Measurements from ENCODE around the gene SHANK2.
A peak's percentile ranks its signal among the peaks of the same experiment; 100 is the strongest.

DNA sequence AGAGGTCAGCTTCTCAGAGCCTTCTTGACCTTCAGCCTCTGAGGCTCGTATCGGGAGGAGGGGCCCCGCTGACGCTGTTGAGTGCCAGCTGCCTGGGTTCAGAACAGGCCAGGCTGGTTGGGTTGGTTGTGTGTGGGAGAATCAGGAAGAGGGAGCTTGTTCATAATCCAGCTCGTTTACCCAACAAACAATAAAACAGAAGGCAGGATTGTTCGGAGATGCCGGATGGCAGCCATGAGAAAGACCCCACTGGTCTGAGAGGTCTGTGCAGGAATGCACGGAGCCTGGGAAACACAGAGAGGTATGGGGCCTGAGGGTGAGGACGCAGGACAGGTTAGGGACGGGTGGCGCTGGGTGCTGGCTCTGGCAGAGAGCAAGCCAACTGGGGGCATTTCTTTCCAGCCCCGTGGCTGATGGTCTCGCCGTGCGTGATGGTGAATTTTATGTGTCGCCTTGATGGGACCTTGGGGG, 31.6 kb upstream of the SHANK2 start:
- TF ChIP-seq POLR2A (IDR thresholded peaks at IDR 0.05) = peak in 1 of 4 donors; percentile 35
- TF ChIP-seq EP300 (IDR thresholded peaks at IDR 0.05) = peak in 1 of 4 donors; percentile 25
- peak in 1 of 2 donors; percentile 49 for TF ChIP-seq POLR2AphosphoS5 (IDR thresholded peaks at IDR 0.05)
- TF ChIP-seq, protein P1, sequence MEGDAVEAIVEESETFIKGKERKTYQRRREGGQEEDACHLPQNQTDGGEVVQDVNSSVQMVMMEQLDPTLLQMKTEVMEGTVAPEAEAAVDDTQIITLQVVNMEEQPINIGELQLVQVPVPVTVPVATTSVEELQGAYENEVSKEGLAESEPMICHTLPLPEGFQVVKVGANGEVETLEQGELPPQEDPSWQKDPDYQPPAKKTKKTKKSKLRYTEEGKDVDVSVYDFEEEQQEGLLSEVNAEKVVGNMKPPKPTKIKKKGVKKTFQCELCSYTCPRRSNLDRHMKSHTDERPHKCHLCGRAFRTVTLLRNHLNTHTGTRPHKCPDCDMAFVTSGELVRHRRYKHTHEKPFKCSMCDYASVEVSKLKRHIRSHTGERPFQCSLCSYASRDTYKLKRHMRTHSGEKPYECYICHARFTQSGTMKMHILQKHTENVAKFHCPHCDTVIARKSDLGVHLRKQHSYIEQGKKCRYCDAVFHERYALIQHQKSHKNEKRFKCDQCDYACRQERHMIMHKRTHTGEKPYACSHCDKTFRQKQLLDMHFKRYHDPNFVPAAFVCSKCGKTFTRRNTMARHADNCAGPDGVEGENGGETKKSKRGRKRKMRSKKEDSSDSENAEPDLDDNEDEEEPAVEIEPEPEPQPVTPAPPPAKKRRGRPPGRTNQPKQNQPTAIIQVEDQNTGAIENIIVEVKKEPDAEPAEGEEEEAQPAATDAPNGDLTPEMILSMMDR (IDR thresholded peaks at IDR 0.05) = no peak

Measured in upper lobe of left lung (tissue), 4 donors.